GM19035 (cell line): ENCODE measurements around the gene LAMA2.
"Not testable (repeated sequence)": the region's sequence is repeated elsewhere in the genome, so short reads cannot be mapped to it uniquely, and the experiment has no call there.

Experiments
- ATAC-seq: cut with Tn5 transposase; IDR thresholded peaks from one replicate; pipeline ENCODE4 v1.9.1; 2021; ENCODE audit not compliant: unreplicated experiment

LAMA2 gene

DNA sequence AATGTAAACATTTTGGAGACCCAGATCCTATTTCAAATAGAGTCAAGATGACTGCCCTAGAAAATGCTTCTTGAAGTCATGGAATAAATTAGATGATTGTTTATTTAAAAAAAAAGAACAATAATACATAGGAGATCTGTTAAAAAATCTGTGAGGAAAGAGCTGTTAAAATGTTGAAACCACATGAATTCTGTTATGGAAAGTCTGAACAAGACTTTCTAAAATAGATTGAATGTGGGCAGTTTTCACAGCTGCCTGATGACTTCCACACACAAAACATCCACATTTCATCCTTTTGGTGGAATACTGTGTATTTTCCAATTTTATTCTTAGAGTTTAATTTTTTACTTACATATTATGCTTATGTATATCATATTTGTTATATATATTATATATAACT lies 186.1 kb downstream of the LAMA2 start:
- no peak for ATAC-seq

DNA sequence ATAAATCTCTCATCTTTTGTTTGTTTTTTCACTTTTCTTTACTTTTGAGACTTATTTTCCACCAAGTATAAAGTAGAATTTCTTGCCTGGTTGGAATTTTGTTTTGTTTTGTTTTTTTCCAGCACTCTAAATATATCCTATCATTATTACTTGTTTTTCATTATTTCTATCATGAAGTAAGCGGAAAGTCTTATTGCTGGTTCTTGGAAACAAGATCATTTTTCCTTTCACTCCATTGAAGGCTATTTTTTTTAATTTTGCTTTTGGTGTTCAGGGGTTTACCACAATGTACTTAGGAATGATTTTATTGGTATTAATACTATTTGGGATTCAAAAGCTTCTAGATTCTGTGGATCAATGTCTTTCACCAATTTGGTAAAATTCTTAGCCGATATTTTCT lies 190.1 kb downstream of the LAMA2 start:
- ATAC-seq = no peak

DNA sequence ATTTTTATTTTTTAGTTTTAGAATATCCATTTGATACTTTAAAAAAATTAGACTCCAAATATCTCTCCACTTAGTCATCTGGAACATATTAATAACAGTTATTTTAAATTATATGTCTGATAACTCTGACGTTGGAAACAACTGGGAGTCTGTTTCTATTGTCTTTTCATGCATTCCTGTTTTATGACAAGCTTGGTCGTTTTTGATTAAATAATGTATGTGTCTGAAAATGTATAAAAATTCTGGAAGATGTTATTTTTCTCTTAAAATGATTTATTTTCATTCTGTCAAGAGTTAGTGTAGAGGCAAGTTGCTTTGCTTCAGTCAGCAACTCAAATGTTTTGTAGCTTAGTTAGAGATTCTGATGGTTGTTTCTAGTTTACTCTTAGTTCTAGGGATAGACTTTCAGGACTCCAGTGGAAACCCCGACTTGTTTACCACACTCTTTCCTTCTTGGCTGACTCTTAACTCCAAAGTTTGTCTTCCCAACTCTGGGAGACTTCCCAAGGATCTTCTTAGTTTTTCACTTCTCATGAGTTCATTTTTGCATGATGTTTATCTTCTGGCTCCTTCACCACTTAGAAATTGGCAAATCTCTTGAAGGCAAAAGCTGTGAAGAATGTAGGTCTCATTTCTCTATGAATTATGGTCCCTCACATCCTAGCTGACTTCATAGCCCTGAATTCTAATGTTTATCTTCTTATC lies 190.9 kb downstream of the LAMA2 start:
- no peak for ATAC-seq

DNA sequence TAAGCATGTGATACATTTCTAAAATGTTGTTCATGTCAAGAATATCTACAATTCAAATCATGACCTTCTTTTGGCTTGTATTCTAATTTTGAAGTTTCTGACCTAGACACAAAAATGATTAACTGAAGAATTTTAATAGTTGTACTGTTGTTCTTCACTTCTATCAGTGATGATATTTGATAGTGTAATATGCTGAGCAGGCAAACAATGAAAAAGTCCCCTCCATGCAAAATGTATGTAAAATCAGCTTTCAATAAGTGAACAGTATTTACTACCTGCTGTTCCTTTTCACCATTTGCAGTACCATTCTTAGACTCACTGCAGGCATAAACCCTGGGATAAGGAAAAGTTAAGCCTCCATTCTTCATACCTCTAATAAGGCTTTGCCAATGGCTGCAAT lies 201.5 kb downstream of the LAMA2 start:
- ATAC-seq = no peak

- ATAC-seq = not testable (repeated sequence)
These were observed 205.5 kb downstream of the LAMA2 start for GRCh38 chr6:129088481-129088880.

DNA sequence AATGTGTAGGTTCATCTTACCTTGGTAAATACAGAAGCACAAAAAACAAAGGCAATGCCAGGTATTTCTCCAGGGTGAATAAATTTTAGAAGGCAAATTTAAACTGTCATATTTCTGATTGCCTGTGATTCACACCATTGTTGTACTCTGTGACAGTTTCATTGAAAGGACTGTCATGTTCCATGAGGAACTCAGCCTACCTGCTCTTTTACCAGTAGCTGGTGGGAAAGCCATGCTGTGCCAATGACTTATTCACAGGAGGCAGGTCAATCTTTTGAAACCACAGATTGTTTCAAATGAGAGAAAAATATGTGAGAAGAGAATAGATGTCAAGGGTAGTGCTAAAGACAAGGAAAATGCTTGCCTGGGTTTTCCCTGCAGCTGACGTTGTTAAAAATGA lies 206.4 kb downstream of the LAMA2 start:
- ATAC-seq = no peak

GRCh38 chr6:129094147-129094546 lies 211.2 kb downstream of the LAMA2 start:
- ATAC-seq = no peak

DNA sequence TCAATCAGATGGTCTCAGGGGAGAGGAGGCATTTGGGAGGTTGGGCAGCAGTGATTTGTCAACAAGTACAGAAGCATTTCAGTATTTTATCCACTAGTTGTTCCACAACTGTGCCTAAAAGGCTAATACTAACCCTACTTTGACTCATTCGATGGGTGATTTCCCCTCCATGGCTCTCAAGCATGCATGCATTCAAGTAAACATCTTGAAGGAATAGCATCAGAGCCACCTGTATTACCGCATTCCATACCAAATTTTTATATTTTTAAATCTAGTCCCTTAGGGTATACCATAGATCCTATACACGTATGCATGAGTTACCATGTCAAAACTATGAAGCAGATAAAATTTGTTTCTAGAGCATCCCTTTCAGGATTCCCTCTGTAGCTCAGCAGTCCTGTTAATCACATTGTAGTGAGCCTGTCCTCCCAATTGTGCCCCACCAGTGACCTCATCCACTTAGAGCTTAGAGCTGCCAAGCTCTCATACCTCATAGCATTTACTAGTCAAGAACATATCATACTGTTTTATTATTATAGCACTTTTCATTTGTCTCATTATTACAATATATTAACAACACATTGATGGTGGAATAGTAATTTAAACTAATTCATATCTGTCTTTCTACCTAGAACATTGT lies 213.8 kb downstream of the LAMA2 start:
- ATAC-seq = no peak

- no peak for ATAC-seq
These were observed 215.2 kb downstream of the LAMA2 start for GRCh38 chr6:129098061-129098553.

- ATAC-seq = no peak
These were observed 216.8 kb downstream of the LAMA2 start for GRCh38 chr6:129099696-129100095.

DNA sequence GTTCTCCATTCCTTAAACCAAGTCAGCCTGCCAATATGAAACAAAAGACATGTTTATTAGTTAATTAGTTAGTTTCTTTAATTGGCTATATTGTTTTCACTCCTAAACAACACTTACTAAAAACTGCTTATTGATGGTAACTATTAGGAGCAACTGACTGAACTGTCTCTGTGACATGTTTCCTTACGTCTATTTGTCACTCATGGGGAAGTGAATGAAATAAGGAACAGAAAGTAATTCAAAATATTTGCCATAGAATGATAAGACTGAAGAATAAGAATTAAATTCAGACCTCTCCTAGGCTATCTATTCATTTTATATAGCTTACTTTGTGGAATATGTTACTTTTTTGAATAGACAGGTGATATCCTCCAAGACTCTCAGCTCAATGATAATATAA lies 217.2 kb downstream of the LAMA2 start:
- no peak for ATAC-seq

DNA sequence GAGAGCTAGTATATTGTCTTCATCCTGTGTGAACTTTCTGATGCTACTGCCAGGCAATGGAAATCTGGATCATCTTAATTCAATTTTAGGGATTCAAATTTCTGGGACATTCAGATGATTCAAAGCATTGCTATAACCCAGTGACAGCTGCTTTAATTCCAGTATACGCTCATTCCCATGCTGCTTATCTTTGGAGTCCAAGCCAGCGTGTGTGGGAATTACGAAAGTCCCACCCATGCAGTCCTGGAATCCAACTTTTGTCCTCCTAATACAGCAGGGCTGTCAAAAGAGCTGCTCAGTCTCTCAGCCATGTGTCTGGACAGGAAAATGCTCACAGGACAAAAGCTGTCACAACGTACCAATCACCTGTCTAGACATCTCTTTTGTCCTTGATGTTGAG lies 219.8 kb downstream of the LAMA2 start:
- no peak for ATAC-seq

- ATAC-seq = no peak
These were observed 221.2 kb downstream of the LAMA2 start for GRCh38 chr6:129104131-129104530.

DNA sequence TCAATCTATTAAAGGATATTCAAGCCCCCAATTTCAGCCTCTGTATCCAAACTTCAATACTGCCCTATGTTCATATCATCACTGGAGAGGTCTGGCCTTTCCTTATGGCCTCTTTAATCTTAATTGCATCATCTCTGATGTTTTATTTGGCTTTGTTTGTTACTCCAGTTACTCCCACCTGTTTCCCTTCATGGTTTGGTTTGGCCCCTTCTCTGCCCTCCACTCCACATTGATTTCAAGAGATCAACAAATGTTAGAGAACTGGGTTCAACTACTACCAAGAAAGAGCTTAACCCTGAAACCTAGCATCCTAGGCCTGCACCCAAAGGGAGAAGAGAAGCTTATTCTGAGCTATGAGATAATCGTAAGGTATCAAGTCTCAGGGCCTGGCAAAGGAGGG lies 221.6 kb downstream of the LAMA2 start:
- no peak for ATAC-seq

GRCh38 chr6:129105035-129105434 lies 222.1 kb downstream of the LAMA2 start:
- no peak for ATAC-seq

DNA sequence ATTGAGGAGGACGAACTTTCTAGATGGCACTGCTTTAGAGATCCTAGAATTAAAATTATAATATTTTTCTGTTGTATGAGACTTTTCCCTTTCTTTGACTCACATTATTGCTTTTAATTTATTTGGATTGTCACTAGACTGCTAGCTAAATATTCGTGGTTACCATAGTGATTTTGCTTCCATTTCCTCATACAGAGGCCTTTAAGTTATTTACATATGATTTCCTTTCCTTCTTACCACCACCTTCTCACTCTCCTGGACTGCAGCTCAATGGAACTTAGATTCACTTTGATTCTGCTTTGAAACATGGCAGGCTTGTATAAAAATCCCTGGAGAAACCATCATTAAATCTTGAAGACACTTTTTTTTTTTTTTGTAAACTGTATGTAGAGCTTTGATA lies 222.9 kb downstream of the LAMA2 start:
- ATAC-seq = no peak

DNA sequence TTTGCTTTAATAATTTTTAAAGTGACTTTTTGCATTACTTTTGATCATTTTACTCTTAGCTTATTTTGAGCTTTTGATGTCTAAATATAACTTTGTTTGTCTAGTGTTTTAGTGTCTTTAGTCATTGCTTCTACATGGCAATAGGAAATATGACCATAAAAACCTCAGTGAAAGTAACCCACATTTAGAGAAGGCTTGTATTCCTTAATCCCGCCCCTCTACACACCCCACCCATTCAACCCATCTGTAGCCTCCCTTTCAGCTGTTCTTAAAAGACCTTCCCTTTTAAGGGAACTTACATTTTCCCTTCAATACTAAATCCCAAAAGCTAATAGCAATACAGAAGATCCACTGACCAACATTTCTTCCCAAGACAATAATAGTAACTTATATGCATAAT lies 225.4 kb downstream of the LAMA2 start:
- ATAC-seq = no peak

DNA sequence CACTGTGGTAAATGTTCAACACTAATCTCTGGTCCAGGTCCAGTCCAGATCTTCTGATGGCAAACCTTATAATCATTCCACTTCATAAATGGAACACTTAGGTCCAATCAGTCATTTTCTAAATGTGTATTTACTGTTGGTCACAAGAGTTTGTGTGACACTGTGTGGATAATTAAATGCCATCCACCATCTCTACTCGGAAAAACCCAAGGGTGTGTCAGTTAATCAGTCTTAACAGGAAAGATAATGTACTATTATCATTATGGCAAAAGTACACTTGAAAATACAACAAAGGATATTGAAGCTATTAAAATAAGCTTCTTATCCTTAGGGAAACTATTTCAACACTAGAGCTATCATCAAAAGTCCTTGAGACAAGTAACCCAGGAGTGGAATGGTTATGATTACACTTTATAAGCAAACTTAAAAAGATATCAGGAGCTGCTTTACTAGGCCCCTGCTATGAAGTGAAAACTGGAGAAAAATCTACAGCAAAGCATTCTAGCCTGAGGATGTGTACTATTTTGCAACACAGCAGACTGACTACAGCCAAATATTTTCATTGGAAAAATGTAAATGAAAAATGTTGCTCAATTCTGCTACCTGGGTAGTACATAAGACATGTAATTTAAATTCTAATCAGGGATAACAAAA lies 227.9 kb downstream of the LAMA2 start:
- ATAC-seq = no peak

- no peak for ATAC-seq
These were observed 228.4 kb downstream of the LAMA2 start for GRCh38 chr6:129111346-129111745.

DNA sequence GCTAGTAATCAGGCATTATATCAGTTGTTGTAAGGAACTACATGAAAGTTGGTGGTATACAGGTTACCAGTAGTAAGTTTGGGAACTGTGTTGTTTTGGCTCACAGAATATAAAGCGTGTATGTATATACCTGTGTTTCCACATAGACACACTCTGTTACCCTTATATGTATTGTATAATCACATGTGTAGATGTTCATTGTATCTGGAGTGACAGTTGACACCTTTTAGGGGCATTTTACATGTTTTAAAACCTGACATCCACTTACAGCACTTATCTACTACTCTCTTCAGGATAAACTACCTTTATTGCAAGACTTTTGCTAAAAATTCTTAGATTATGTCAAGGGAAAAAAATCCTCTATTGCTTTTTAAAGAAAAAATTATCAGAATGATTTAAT lies 228.9 kb downstream of the LAMA2 start:
- ATAC-seq = no peak

- no peak for ATAC-seq
These were observed 229.7 kb downstream of the LAMA2 start for GRCh38 chr6:129112591-129112990.

GRCh38 chr6:129113637-129114036 lies 230.7 kb downstream of the LAMA2 start:
- no peak for ATAC-seq
